Measurements from ENCODE around the gene IPO9.

GRCh38 chr1:201842472-201843027 lies 13.6 kb downstream of the IPO9 start:
- TF ChIP-seq EZH2 (IDR thresholded peaks at IDR 0.05; ENCODE audit: borderline replicate concordance, low read depth, low read length, poor library complexity, severe bottlenecking) (no peak), CTCF (conservative IDR thresholded peaks at IDR 0.05; ENCODE audit: low read depth, low read length) (no peak)

Data from A673 (cell line).